HCT116 (cell line): ENCODE results near the gene UNC5C. TPM values are rescaled to one million over a fixed set of nuclear protein-coding genes. Genes with fewer than 3 reads are reported as not detected.

Experiments
- ATAC-seq: fragments of 200-7000 bp; cut with Tn5 transposase; 2 replicates; pipeline ENCODE4 v1.9.1; 2020; ENCODE audit warnings: mild to moderate bottlenecking, moderate library complexity
- BruUV-seq: library from RNA; stranded (reverse); fragments of 400-500 nt; replicated peaks from 2 replicates; lab custom pipeline; 2021; lab: Mats Ljungman, UMichigan
- CTCF ChIA-PET: fragments of 300-600 bp; sonication (Branson Sonifier 250); formaldehyde crosslinking; loops from one replicate; lab custom pipeline; 2021; ENCODE audit warnings: antibody characterized with exemption; lab: Charles Lee
- POLR2A ChIA-PET: fragments of 300-600, 350-600 bp; sonication (Branson Sonifier 250); formaldehyde crosslinking; loops from one replicate; lab custom pipeline; 2021; ENCODE audit warnings: antibody characterized with exemption; lab: Charles Lee
- RAD21 ChIA-PET, 2 experiments: fragments of 300-600 bp; sonication (Branson Sonifier 250); formaldehyde crosslinking; loops; one replicate each; lab custom pipeline; 2023; ENCODE audit warnings: low total read pairs in 2 of 2; ENCODE audit not compliant: uncharacterized antibody in 2 of 2, unreplicated experiment in 2 of 2, low non-redundant PET in 1 of 2; lab: Charles Lee
- DNase-seq: peaks from one replicate; pipeline ENCODE4 v3.0.0-alpha.2; 2010; ENCODE audit warnings: low read depth, low spot score
- H2AFZ ChIP-seq: fragments of 200-600 bp; shearing (Covaris generic), sonication (generic); 2 replicates; pipeline ENCODE4 v1.6.1; 2017; ENCODE audit warnings: low read depth, mixed run types, mixed read lengths, antibody characterized with exemption, low read length; ENCODE audit not compliant: poor library complexity, severe bottlenecking
- H3K27ac ChIP-seq: 2 replicates; pipeline ENCODE4 v1.5.1; 2012; ENCODE audit warnings: low read depth, low read length
- H3K27me3 ChIP-seq: fragments of 200-600 bp; sonication (generic); 2 replicates; pipeline ENCODE4 v1.6.1; 2016; ENCODE audit warnings: mixed run types, low read length, mixed read lengths; ENCODE audit not compliant: insufficient read depth
- H3K36me3 ChIP-seq, 2 experiments: fragments of 200-500 bp in 1 of 2; fragments of 200-600 bp in 1 of 2; sonication (Bioruptor generic) in 1 of 2; sonication (generic) in 1 of 2; 2 replicates each; pipeline versions ENCODE4 v1.5.1 to v1.6.1; 2014 to 2016; ENCODE audit warnings: low read length in 2 of 2, inconsistent platforms in 1 of 2, mixed read lengths in 1 of 2, mixed run types in 1 of 2; ENCODE audit not compliant: insufficient read depth in 2 of 2, control insufficient read depth in 1 of 2
- H3K4me1 ChIP-seq, 2 experiments: fragments of 200-600 bp in 1 of 2; sonication (generic) in 1 of 2; 2 replicates each; pipeline versions ENCODE4 v1.5.1 to v1.6.1; 2012 to 2017; ENCODE audit warnings: low read length in 2 of 2, inconsistent platforms in 1 of 2, mild to moderate bottlenecking in 1 of 2, mixed read lengths in 1 of 2, mixed run types in 1 of 2, moderate library complexity in 1 of 2; ENCODE audit not compliant: insufficient read depth in 2 of 2, control insufficient read depth in 1 of 2
- H3K4me2 ChIP-seq: fragments of 200-600 bp; sonication (generic); 2 replicates; pipeline ENCODE4 v1.6.1; 2017; ENCODE audit warnings: mixed run types, low read length, mixed read lengths
- H3K4me3 ChIP-seq, 2 experiments: fragments of 200-600 bp in 1 of 2; sonication (generic) in 1 of 2; replicated peaks in 1 of 2; 2 replicates each; pipeline ENCODE4 v1.5.1; 2011 to 2016; ENCODE audit warnings: low read length in 2 of 2, control low read depth in 1 of 2, low read depth in 1 of 2, mild to moderate bottlenecking in 1 of 2, mixed read lengths in 1 of 2, mixed run types in 1 of 2
- H3K79me2 ChIP-seq: fragments of 200-600 bp; sonication (generic); 2 replicates; pipeline ENCODE4 v1.6.1; 2017; ENCODE audit warnings: mild to moderate bottlenecking, mixed run types, low read length, moderate library complexity, mixed read lengths; ENCODE audit not compliant: insufficient read depth
- H3K9ac ChIP-seq: fragments of 200-600 bp; sonication (generic); 2 replicates; pipeline ENCODE4 v1.6.1; 2016; ENCODE audit warnings: low read length, mixed read lengths
- H3K9me2 ChIP-seq: fragments of 200-600 bp; sonication (generic), shearing (Covaris generic); 2 replicates; pipeline ENCODE4 v1.6.1; 2017; ENCODE audit warnings: mixed run types, mild to moderate bottlenecking, moderate library complexity; ENCODE audit not compliant: insufficient read depth
- H3K9me3 ChIP-seq, 2 experiments: fragments of 200-500 bp in 1 of 2; fragments of 200-600 bp in 1 of 2; sonication (Bioruptor generic) in 1 of 2; sonication (generic) in 1 of 2; 2 replicates each; pipeline ENCODE4 v1.6.1; 2014 to 2017; ENCODE audit warnings: low read length in 2 of 2, mixed read lengths in 2 of 2, inconsistent platforms in 1 of 2, low read depth in 1 of 2, mild to moderate bottlenecking in 1 of 2, mixed run types in 1 of 2, moderate library complexity in 1 of 2; ENCODE audit not compliant: control insufficient read depth in 1 of 2, insufficient read depth in 1 of 2
- H4K20me1 ChIP-seq: fragments of 200-600 bp; sonication (generic), shearing (Covaris generic); 2 replicates; pipeline ENCODE4 v1.6.1; 2017; ENCODE audit warnings: mixed run types, mild to moderate bottlenecking, moderate library complexity; ENCODE audit not compliant: insufficient read depth
- CTCF ChIP-seq, 3 experiments: fragments of 200-600 bp in 1 of 3; sonication (generic) in 1 of 3; IDR thresholded peaks in 2 of 3; conservative IDR thresholded peaks in 1 of 3; 2 replicates each; pipeline ENCODE4 v1.5.1; 2012 to 2017; ENCODE audit warnings: low read depth in 2 of 3, low read length in 2 of 3, antibody characterized with exemption in 1 of 3, borderline replicate concordance in 1 of 3, control low read depth in 1 of 3, mild to moderate bottlenecking in 1 of 3, mixed read lengths in 1 of 3, mixed run types in 1 of 3, moderate library complexity in 1 of 3; ENCODE audit not compliant: insufficient read depth in 1 of 3
- EGR1 ChIP-seq: IDR thresholded peaks from 2 replicates; pipeline ENCODE4 v1.6.1; 2012; ENCODE audit warnings: low read depth
- EZH2phosphoT487 ChIP-seq: fragments of 200-600 bp; IDR thresholded peaks from 2 replicates; pipeline ENCODE4 v1.6.1; 2018; ENCODE audit warnings: antibody characterized with exemption, borderline replicate concordance
- MAX ChIP-seq: IDR thresholded peaks from 2 replicates; pipeline ENCODE4 v1.6.1; 2012
- POLR2A ChIP-seq: IDR thresholded peaks from 2 replicates; pipeline ENCODE4 v1.7.0; 2011; ENCODE audit warnings: borderline replicate concordance; ENCODE audit not compliant: insufficient read depth, insufficient read length; ENCODE audit errors: extremely low read depth
- REST ChIP-seq: IDR thresholded peaks from 2 replicates; pipeline ENCODE4 v1.6.1; 2012; ENCODE audit warnings: low read depth
- TCF7L2 ChIP-seq: IDR thresholded peaks from 2 replicates; pipeline ENCODE4 v1.7.0; 2011; ENCODE audit warnings: borderline replicate concordance, inconsistent platforms; ENCODE audit not compliant: insufficient read depth, insufficient read length; ENCODE audit errors: extremely low read depth
- ZBTB33 ChIP-seq: IDR thresholded peaks from 2 replicates; pipeline ENCODE4 v1.6.1; 2011; ENCODE audit warnings: mild to moderate bottlenecking, low read length, moderate library complexity; ENCODE audit not compliant: insufficient replicate concordance; ENCODE audit errors: extremely low read depth
- ZNF274 ChIP-seq: fragments of 200-500 bp; sonication (Bioruptor generic); IDR thresholded peaks from 2 replicates; pipeline ENCODE4 v1.6.1; 2014; ENCODE audit warnings: mild to moderate bottlenecking, low read depth, low read length, inconsistent platforms
- intact Hi-C: fragments of 100-400 bp; cut with micrococcal nuclease; formaldehyde crosslinking; loops from 2 replicates; pipeline ENCODE4 v1.10.0; 2022
- total RNA-seq: library from RNA; stranded (reverse); gene quantifications from one replicate; pipeline ENCODE4 v1.2.1, GENCODE V29; 2021; ENCODE audit not compliant: unreplicated experiment
- TF ChIP-seq, protein P1 (sequence below): IDR thresholded peaks from 2 replicates; pipeline ENCODE4 v1.6.1; 2012

The UNC5C gene
- total RNA-seq, 1 experiment from 2014 or later, result not detected

- Histone ChIP-seq H3K4me3 (no peak overlapping the region), H3K4me2 (no peak overlapping the region), H3K4me1 (peaks cover 0 to 5% of the 10 kb centered on the region in 2 experiments; a peak in 1 of 4 replicates), H3K79me2 (no peaks in the 10 kb centered on the region), H3K9ac (no peak overlapping the region), H3K9me3 (no peaks in the 10 kb centered on the region), H3K36me3 (no peaks in the 10 kb centered on the region), H2AFZ (no peak overlapping the region), H4K20me1 (no peaks in the 10 kb centered on the region), H3K27me3 (no peaks in the 10 kb centered on the region), H3K9me2 (no peaks in the 10 kb centered on the region), H3K27ac (no peak overlapping the region)
- ChIA-PET POLR2A (no interaction called here), RAD21 (no interaction called here), CTCF (no interaction called here)
- TF ChIP-seq CTCF (IDR thresholded peaks at IDR 0.05 in 2 of 3, conservative IDR thresholded peaks at IDR 0.05 in 1 of 3; ENCODE audit: borderline replicate concordance in 1 of 3, insufficient read depth in 1 of 3, low read depth in 2 of 3, low read length in 2 of 3) (no peak), MAX (no peak), POLR2A (no peak), ZBTB33 (no peak), EGR1 (no peak), TCF7L2 (no peak), ZNF274 (no peak), EZH2phosphoT487 (no peak), REST (no peak)
- TF ChIP-seq, protein P1, sequence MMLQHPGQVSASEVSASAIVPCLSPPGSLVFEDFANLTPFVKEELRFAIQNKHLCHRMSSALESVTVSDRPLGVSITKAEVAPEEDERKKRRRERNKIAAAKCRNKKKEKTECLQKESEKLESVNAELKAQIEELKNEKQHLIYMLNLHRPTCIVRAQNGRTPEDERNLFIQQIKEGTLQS, result no peak
- DNase-seq, result no peak
- intact Hi-C loops, result no loop called here
- BruUV-seq, result no TSS peak
- no peak for ATAC-seq
These were observed 276.7 kb downstream of the UNC5C start for GRCh38 chr4:95272036-95272435.
